Testis (tissue), 2 donors: Measurements from ENCODE around the gene STK32A.

Experiments
- CTCF ChIP-seq, 3 experiments: fragments of 450-650 bp in 2 of 3; fragments of 200-600 bp in 1 of 3; sonication (generic) in 1 of 3; IDR thresholded peaks; one replicate each; pipeline ENCODE4 v1.5.1; 2016 to 2019; ENCODE audit warnings: antibody characterized with exemption in 3 of 3, mild to moderate bottlenecking in 2 of 3, moderate library complexity in 1 of 3
- POLR2A ChIP-seq: fragments of 450-650 bp; IDR thresholded peaks from one replicate; pipeline ENCODE4 v1.6.1; 2017; ENCODE audit warnings: antibody characterized with exemption, mild to moderate bottlenecking, moderate library complexity

GRCh38 chr5:147290261-147290660 is 55.4 kb downstream of the STK32A start:
- TF ChIP-seq CTCF (IDR thresholded peaks at IDR 0.05) (no peak), POLR2A (no peak)
